ENCODE results near the gene SIMC1.

Gene SIMC1

GRCh38 chr5:176317534-176318374, 79.5 kb downstream of the SIMC1 start:
- DNase-seq, result no peak

GRCh38 chr5:176319827-176320554, 81.8 kb downstream of the SIMC1 start:
- no peak for DNase-seq

- DNase-seq, result no peak
These were observed 82.4 kb downstream of the SIMC1 start for GRCh38 chr5:176320577-176320976.

GRCh38 chr5:176334031-176334770, 96.0 kb downstream of the SIMC1 start:
- no peak for DNase-seq

GRCh38 chr5:176337913-176338312, 99.7 kb downstream of the SIMC1 start:
- DNase-seq, result no peak

- no peak for DNase-seq
These were observed 101.1 kb downstream of the SIMC1 start for GRCh38 chr5:176339304-176339703.

GRCh38 chr5:176341325-176342157, 103.3 kb downstream of the SIMC1 start:
- no peak for DNase-seq

- DNase-seq, result no peak
These were observed 103.9 kb downstream of the SIMC1 start for GRCh38 chr5:176342158-176342483.

GRCh38 chr5:176342766-176343458, 104.7 kb downstream of the SIMC1 start:
- DNase-seq, result no peak

GRCh38 chr5:176350416-176350815, 112.2 kb downstream of the SIMC1 start:
- no peak for DNase-seq

- DNase-seq, result no peak
These were observed 114.1 kb downstream of the SIMC1 start for GRCh38 chr5:176352116-176352878.

- no peak for DNase-seq
These were observed 115.3 kb downstream of the SIMC1 start for GRCh38 chr5:176353533-176353932.

- DNase-seq, result peak; percentile 66
These were observed 117.4 kb downstream of the SIMC1 start for GRCh38 chr5:176355400-176356178.

GRCh38 chr5:176356179-176356566, 117.9 kb downstream of the SIMC1 start:
- no peak for DNase-seq

- DNase-seq, result no peak
These were observed 121.4 kb downstream of the SIMC1 start for GRCh38 chr5:176359658-176360057.

- DNase-seq, result no peak
These were observed 122.7 kb downstream of the SIMC1 start for GRCh38 chr5:176360894-176361436.

- DNase-seq, result peak; percentile 94
These were observed 123.4 kb downstream of the SIMC1 start, which contains the start of gene KIAA1191 for GRCh38 chr5:176361437-176362232. TSS of gene KIAA1191 (minus strand) at chr5:176361764. CDS start at chr5:176359508, 2,256 bp downstream.

GRCh38 chr5:176362233-176362490, 123.9 kb downstream of the SIMC1 start:
- DNase-seq, result no peak

- DNase-seq, result no peak
These were observed 126.6 kb downstream of the SIMC1 start for GRCh38 chr5:176364765-176365350.
